ENCODE results near the gene CHP1. TPM values are rescaled to one million over a fixed set of nuclear protein-coding genes. Genes with fewer than 3 reads are reported as not detected.

The CHP1 gene
- total RNA-seq, 1 donor from 2014 or later, result 77.0 TPM

- DNase-seq (ENCODE audit: low spot score), result no peak
- no peaks in the 10 kb centered on the region for H3K9me3 Mint-ChIP-seq (ENCODE audit: low read depth)
- H3K27ac Mint-ChIP-seq (ENCODE audit: unreplicated experiment), result no peak overlapping the region
- no peaks in the 10 kb centered on the region for H3K36me3 Mint-ChIP-seq (ENCODE audit: low read depth)
- H3K4me3 Mint-ChIP-seq (ENCODE audit: unreplicated experiment), result no peak overlapping the region
- no peaks in the 10 kb centered on the region for H3K4me1 Mint-ChIP-seq (ENCODE audit: low read depth)
- TF ChIP-seq CTCF (IDR thresholded peaks at IDR 0.05), result no peak
- no peaks in the 10 kb centered on the region for H3K27me3 Mint-ChIP-seq (ENCODE audit: low read depth)
These were observed 92.5 kb downstream of the CHP1 start for GRCh38 chr15:41323611-41324010.

GRCh38 chr15:41331281-41331680 is 100.2 kb downstream of the CHP1 start:
- no peak overlapping the region for H3K27ac Mint-ChIP-seq (ENCODE audit: unreplicated experiment)
- no peaks in the 10 kb centered on the region for H3K27me3 Mint-ChIP-seq (ENCODE audit: low read depth)
- no peak for DNase-seq (ENCODE audit: low spot score)
- TF ChIP-seq CTCF (IDR thresholded peaks at IDR 0.05), result no peak
- H3K4me1 Mint-ChIP-seq (ENCODE audit: low read depth), result peaks cover 23% of the 10 kb centered on the region
- H3K36me3 Mint-ChIP-seq (ENCODE audit: low read depth), result no peaks in the 10 kb centered on the region
- H3K9me3 Mint-ChIP-seq (ENCODE audit: low read depth), result no peaks in the 10 kb centered on the region
- peak overlapping the region; percentile 97 for H3K4me3 Mint-ChIP-seq (ENCODE audit: unreplicated experiment)

Other genes starting within 250 kb of the CHP1 start
- 16.3 to 19.8 TPM (median 16.6 TPM) in 3 replicates for gene INO80, start 115.0 kb upstream of the CHP1 start, total RNA-seq
- gene EXD1, start 511 bp upstream of the CHP1 start, total RNA-seq, result not detected in 3 replicates
- 1.1 to 2.8 TPM (median 1.8 TPM) in 3 replicates for gene OIP5, start 101.3 kb downstream of the CHP1 start, total RNA-seq
- gene NUSAP1, start 101.6 kb downstream of the CHP1 start, total RNA-seq, result 12.9 to 15.7 TPM (median 12.9 TPM) in 3 replicates
- 17.3 to 23.0 TPM (median 19.8 TPM) in 3 replicates for gene NDUFAF1, start 171.2 kb downstream of the CHP1 start, total RNA-seq
- 30.5 to 42.7 TPM (median 31.0 TPM) in 3 replicates for gene RTF1, start 185.8 kb downstream of the CHP1 start, total RNA-seq